HAP-1 (cell line): ENCODE results near the gene DIAPH3.
"Not testable (repeated sequence)": the region's sequence is repeated elsewhere in the genome, so short reads cannot be mapped to it uniquely, and the experiment has no call there.

Experiments
- DNase-seq, 2 experiments: peaks; one replicate each; pipeline ENCODE4 v3.0.0-alpha.2; 2016 to 2020; ENCODE audit warnings: low spot score in 2 of 2
- H3K27me3 ChIP-seq: fragments of 250-450 bp; sonication (Bioruptor Pico); 2 replicates; pipeline ENCODE4 v1.5.1; 2020; ENCODE audit warnings: low read depth, mild to moderate bottlenecking, moderate library complexity
- H3K36me3 ChIP-seq: fragments of 250-450 bp; sonication (Bioruptor Pico); replicated peaks from 2 replicates; pipeline ENCODE4 v1.5.1; 2020; ENCODE audit warnings: mild to moderate bottlenecking
- H3K4me1 ChIP-seq: fragments of 250-450 bp; sonication (Bioruptor Pico); 2 replicates; pipeline ENCODE4 v1.5.1; 2020; ENCODE audit warnings: mild to moderate bottlenecking
- H3K4me3 ChIP-seq: fragments of 250-450 bp; sonication (Bioruptor Pico); 2 replicates; pipeline ENCODE4 v1.5.1; 2020; ENCODE audit warnings: mild to moderate bottlenecking, moderate library complexity
- H3K9me3 ChIP-seq: fragments of 250-450 bp; sonication (Bioruptor Pico); 2 replicates; pipeline ENCODE4 v1.5.1; 2020; ENCODE audit warnings: mild to moderate bottlenecking, moderate library complexity
- in situ Hi-C: fragments of 300-500 bp; cut with MboI; formaldehyde crosslinking; loops from 3 replicates; pipeline ENCODE4 v1.14.3; 2020; ENCODE audit warnings: low sequenced_read_pairs, inconsistent platforms, mixed read lengths

DIAPH3 gene

GRCh38 chr13:60099631-60100420 is 63.9 kb downstream of the DIAPH3 start:
- H3K27me3 ChIP-seq = no peaks in the 10 kb centered on the region
- no peak for DNase-seq
- H3K4me3 ChIP-seq = no peak overlapping the region
- H3K9me3 ChIP-seq = no peaks in the 10 kb centered on the region
- H3K4me1 ChIP-seq = no peaks in the 10 kb centered on the region
- H3K36me3 ChIP-seq = no peaks in the 10 kb centered on the region
- in situ Hi-C loops = no loop called here

DNA sequence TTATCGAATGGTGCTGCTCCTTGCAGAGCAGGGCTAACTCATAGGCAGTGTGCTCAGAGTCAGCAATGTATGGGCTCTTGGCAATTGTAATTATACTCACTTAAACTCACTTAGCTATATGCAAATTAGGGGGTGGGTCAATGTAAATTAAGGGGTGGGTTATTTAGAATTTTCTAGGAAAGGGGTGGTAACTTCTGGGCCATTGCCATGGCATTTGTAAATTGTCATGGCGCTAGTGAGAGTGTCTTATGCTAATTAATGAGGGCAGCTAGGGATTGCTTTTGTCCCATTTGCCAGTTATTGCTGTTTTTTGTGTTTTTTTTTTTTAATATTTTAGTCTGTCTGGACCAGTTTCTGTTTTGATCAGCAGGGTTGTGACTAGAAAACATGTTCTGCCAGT is 68.4 kb downstream of the DIAPH3 start:
- no peak for DNase-seq
- Histone ChIP-seq H3K27me3 (no peaks in the 10 kb centered on the region), H3K4me1 (no peaks in the 10 kb centered on the region), H3K9me3 (no peaks in the 10 kb centered on the region), H3K36me3 (peaks cover 10% of the 10 kb centered on the region; the same call in 1 of the 2 replicates), H3K4me3 (no peak overlapping the region)
- in situ Hi-C loops = no loop called here

DNA sequence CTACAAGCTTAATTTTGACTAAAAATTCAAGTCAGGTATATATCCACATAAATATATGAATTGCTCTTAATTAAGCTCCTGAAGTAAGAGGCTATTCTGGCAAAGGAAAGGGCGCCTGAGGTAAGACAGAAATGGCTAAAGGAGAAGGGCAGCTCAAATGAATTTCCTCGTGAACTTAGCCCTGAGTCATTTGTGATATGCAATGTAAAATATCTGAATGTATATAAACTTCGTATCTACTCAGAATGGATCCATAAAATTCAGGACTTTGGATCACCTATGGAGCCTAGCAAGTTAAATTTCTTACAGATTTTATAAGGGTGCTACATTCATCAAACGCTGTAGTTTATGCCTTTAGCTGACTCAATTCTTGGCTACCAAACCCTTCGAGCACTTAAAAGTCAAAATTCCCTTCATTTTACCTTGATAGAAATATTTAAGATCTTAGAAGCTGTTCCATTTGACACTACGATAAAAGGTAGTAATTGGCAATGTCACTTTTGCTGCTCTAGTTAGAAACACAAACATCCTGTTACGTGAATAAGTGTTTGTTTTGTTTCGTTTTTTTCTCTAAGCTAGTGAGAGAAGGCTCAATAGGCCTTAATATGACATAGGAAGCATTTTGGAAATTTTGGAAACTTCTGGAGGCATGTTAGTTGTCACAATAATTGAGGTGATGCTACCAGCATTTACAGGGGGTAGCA is 69.2 kb downstream of the DIAPH3 start:
- Histone ChIP-seq H3K9me3 (no peaks in the 10 kb centered on the region), H3K27me3 (no peaks in the 10 kb centered on the region), H3K4me1 (no peaks in the 10 kb centered on the region), H3K36me3 (peaks cover 10% of the 10 kb centered on the region; the same call in 1 of the 2 replicates), H3K4me3 (no peak overlapping the region)
- in situ Hi-C loops = no loop called here
- DNase-seq = no peak

- no peak for DNase-seq
- Histone ChIP-seq H3K9me3 (no peaks in the 10 kb centered on the region), H3K4me3 (no peak overlapping the region), H3K27me3 (no peaks in the 10 kb centered on the region), H3K4me1 (no peaks in the 10 kb centered on the region), H3K36me3 (peaks cover 10% of the 10 kb centered on the region; the same call in 1 of the 2 replicates)
- in situ Hi-C loops = no loop called here
Observed at GRCh38 chr13:60093425-60094019, 70.2 kb downstream of the DIAPH3 start.

GRCh38 chr13:60091573-60091972 is 72.2 kb downstream of the DIAPH3 start:
- in situ Hi-C loops = no loop called here
- Histone ChIP-seq H3K4me3 (no peak overlapping the region), H3K9me3 (no peaks in the 10 kb centered on the region), H3K27me3 (no peaks in the 10 kb centered on the region), H3K4me1 (no peaks in the 10 kb centered on the region), H3K36me3 (peaks cover 10% of the 10 kb centered on the region; the same call in 1 of the 2 replicates)
- no peak for DNase-seq

DNA sequence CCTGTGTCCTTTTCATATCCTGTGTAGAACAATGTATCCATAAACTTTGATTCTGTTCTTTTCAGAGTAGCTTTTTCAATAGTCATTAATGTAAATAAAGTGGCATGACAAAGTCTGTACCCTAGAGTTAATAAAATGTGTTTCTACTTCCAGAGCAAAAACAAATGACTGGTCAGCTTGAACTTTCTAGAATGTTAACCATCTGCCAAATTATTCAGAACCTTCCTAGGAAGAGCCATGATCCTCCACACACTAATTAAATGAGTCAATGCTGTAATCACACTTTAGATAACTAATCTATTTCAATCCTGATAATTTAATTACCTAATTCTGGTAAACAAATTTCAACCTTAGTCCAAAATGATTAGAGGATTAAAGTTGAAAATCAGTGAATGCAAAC is 73.2 kb downstream of the DIAPH3 start:
- in situ Hi-C loops = no loop called here
- H3K36me3 ChIP-seq = peaks cover 10% of the 10 kb centered on the region; the same call in 1 of the 2 replicates

DNA sequence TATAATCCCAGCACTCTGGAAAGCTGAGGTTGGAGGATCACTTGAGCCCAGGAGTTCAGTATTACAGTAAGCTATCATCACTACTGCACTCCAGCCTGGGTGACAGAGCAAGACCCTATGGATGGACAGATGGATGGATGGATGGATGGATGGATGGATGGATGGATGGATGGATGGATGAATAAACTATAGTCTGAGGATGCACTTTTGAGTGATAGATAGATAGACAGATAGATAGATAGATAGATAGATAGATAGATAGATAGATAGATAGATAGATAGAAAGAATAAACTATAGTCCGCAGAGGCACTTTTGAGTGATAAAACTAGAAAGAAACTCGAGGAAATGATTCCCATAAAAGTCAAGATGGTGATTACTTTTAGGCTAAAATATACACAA is 79.9 kb downstream of the DIAPH3 start:
- H3K36me3 ChIP-seq, H3K4me1 ChIP-seq, H3K4me3 ChIP-seq, in situ Hi-C loops, H3K9me3 ChIP-seq, DNase-seq, H3K27me3 ChIP-seq: not testable (repeated sequence)

More for the DNA sequence above, 73.2 kb downstream of the DIAPH3 start:
- Histone ChIP-seq H3K9me3 (no peaks in the 10 kb centered on the region), H3K27me3 (no peaks in the 10 kb centered on the region), H3K4me1 (no peaks in the 10 kb centered on the region), H3K4me3 (no peak overlapping the region)
- no peak for DNase-seq

DNA sequence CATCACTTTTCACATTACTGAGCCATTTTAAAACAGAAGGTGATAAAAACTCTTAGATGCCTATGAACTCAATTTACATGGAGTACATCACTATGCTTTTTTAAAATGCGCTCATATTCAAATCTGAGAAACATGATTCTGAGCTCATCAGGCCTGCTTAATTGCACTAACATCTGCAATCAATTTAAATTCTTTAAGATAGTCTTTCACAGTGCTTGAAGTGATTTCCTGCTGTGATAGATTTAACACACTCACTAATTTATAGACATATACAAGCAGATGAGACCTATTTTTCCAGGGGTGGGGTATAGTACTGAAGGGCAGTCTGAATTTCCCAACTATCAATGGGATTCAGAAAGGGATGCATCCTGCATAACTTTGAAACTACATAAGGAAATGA is 82.9 kb downstream of the DIAPH3 start:
- Histone ChIP-seq H3K27me3 (no peaks in the 10 kb centered on the region), H3K4me3 (no peak overlapping the region), H3K36me3 (no peaks in the 10 kb centered on the region; the same call in 1 of the 2 replicates), H3K9me3 (no peaks in the 10 kb centered on the region), H3K4me1 (no peaks in the 10 kb centered on the region)
- DNase-seq = no peak
- in situ Hi-C loops = no loop called here

GRCh38 chr13:60078226-60078625 is 85.5 kb downstream of the DIAPH3 start:
- Histone ChIP-seq H3K36me3 (no peaks in the 10 kb centered on the region), H3K4me1 (no peaks in the 10 kb centered on the region), H3K27me3 (no peaks in the 10 kb centered on the region), H3K4me3 (no peak overlapping the region), H3K9me3 (no peaks in the 10 kb centered on the region)
- DNase-seq = no peak
- in situ Hi-C loops = no loop called here

GRCh38 chr13:60075850-60076249 is 87.9 kb downstream of the DIAPH3 start:
- Histone ChIP-seq H3K9me3 (no peaks in the 10 kb centered on the region), H3K36me3 (no peaks in the 10 kb centered on the region), H3K4me1 (no peaks in the 10 kb centered on the region), H3K27me3 (no peaks in the 10 kb centered on the region), H3K4me3 (no peak overlapping the region)
- no peak for DNase-seq
- in situ Hi-C loops = no loop called here

DNA sequence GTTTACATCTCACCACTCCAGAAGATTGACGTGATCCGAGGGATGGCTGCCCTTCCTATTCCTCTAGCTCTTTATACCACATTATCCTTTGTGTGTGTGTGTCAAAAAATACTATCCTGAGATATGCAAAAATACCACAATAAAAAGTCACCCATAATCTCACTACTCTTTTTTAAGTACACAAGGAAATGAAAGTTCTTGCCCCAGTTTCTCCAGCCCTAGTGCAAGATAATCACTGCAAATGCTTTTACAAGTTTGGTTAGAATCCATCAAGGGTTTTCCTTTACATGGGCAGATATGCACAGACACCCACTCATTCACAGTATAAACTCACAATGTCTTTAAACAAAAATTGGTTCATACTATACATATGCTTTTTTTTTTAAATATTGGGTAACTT is 89.3 kb downstream of the DIAPH3 start:
- no peaks in the 10 kb centered on the region for H3K27me3 ChIP-seq
- no peaks in the 10 kb centered on the region for H3K4me1 ChIP-seq
- H3K9me3 ChIP-seq = no peaks in the 10 kb centered on the region
- H3K4me3 ChIP-seq = no peak overlapping the region
- in situ Hi-C loops = no loop called here
- DNase-seq = no peak
- H3K36me3 ChIP-seq = no peaks in the 10 kb centered on the region

DNA sequence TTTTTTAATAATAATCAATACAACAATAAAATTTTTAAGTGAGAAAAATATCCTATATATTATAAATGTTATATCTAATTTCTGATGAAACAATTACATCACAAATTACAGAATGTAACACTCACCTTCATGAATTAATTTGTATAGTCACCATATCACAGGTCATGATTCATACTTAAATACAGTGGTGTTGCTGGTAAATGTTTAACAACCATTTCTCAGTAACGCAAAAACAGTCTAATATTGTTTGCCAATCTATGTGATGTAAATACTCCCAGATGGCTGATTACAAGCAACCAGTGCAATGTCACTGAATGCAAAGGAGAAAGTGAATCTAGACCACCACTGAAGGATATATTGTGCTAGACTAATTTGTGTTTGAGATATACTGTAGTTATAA is 97.5 kb downstream of the DIAPH3 start:
- DNase-seq = no peak
- Histone ChIP-seq H3K4me3 (no peak overlapping the region), H3K36me3 (no peaks in the 10 kb centered on the region), H3K9me3 (no peaks in the 10 kb centered on the region), H3K4me1 (peaks cover 3% of the 10 kb centered on the region; the same call in 1 of the 2 replicates), H3K27me3 (no peaks in the 10 kb centered on the region)
- in situ Hi-C loops = no loop called here

DNA sequence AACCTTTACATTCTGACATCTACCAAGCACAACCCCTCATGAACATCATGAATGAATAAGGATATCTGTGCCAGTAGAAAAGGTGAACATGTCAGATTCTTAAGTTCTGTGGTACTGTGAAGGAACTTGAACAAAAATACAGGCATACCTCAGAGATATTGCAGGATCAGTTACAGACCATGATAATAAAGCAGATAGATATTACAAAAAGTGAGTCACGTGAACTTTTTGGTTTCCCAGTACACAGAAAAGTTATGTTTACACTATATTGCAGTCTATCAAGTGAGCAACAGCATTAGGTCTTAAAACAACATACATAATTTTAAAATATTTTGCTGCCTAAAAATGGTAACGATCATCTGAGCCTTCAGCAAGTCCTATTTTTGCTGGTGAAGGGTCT is 101.2 kb downstream of the DIAPH3 start:
- no peaks in the 10 kb centered on the region for H3K9me3 ChIP-seq
- no peak for DNase-seq
- in situ Hi-C loops = no loop called here
- H3K4me1 ChIP-seq = no peaks in the 10 kb centered on the region
- no peak overlapping the region for H3K4me3 ChIP-seq
- no peaks in the 10 kb centered on the region for H3K27me3 ChIP-seq
- H3K36me3 ChIP-seq = no peaks in the 10 kb centered on the region

- no peaks in the 10 kb centered on the region for H3K4me1 ChIP-seq
- H3K9me3 ChIP-seq = no peaks in the 10 kb centered on the region
- H3K4me3 ChIP-seq = no peak overlapping the region
- H3K36me3 ChIP-seq = no peaks in the 10 kb centered on the region
- in situ Hi-C loops = no loop called here
- DNase-seq = no peak
- H3K27me3 ChIP-seq = no peaks in the 10 kb centered on the region
Observed at GRCh38 chr13:60061737-60062136, 102.0 kb downstream of the DIAPH3 start.
